ENCODE measurements around the gene ANKRD33B.

The ANKRD33B gene

GRCh38 chr5:10680876-10681481 is 117.1 kb downstream of the ANKRD33B start:
- Histone ChIP-seq H3K9me3 (ENCODE audit: low read length) (no peaks in the 10 kb centered on the region), H3K9ac (ENCODE audit: low read length) (no peak overlapping the region), H3K36me3 (ENCODE audit: insufficient read depth, low read length) (peaks cover 48% of the 10 kb centered on the region), H3K27ac (ENCODE audit: low read depth, low read length) (no peak overlapping the region), H3K4me3 (ENCODE audit: low read depth in 1 of 2, low read length in 2 of 2) (no peak overlapping the region), H3K4me1 (ENCODE audit: insufficient read depth, low read length) (no peaks in the 10 kb centered on the region), H3K27me3 (ENCODE audit: control insufficient read depth in 1 of 2, insufficient read depth in 2 of 2, low read length in 2 of 2) (no peaks in the 10 kb centered on the region)

- Histone ChIP-seq H3K9me3 (ENCODE audit: low read length) (no peaks in the 10 kb centered on the region), H3K27ac (ENCODE audit: low read depth, low read length) (no peak overlapping the region), H3K4me1 (ENCODE audit: insufficient read depth, low read length) (no peaks in the 10 kb centered on the region), H3K4me3 (ENCODE audit: low read depth in 1 of 2, low read length in 2 of 2) (no peak overlapping the region), H3K27me3 (ENCODE audit: control insufficient read depth in 1 of 2, insufficient read depth in 2 of 2, low read length in 2 of 2) (no peaks in the 10 kb centered on the region), H3K9ac (ENCODE audit: low read length) (no peak overlapping the region), H3K36me3 (ENCODE audit: insufficient read depth, low read length) (peaks cover 48% of the 10 kb centered on the region)
These were observed 118.1 kb downstream of the ANKRD33B start for GRCh38 chr5:10681731-10682679.

- H3K27me3 ChIP-seq (ENCODE audit: control insufficient read depth in 1 of 2, insufficient read depth in 2 of 2, low read length in 2 of 2) = no peaks in the 10 kb centered on the region
- H3K9me3 ChIP-seq (ENCODE audit: low read length) = no peaks in the 10 kb centered on the region
- peaks cover 44% of the 10 kb centered on the region for H3K36me3 ChIP-seq (ENCODE audit: insufficient read depth, low read length)
- no peak overlapping the region for H3K27ac ChIP-seq (ENCODE audit: low read depth, low read length)
- no peak overlapping the region for H3K9ac ChIP-seq (ENCODE audit: low read length)
- H3K4me1 ChIP-seq (ENCODE audit: insufficient read depth, low read length) = no peaks in the 10 kb centered on the region
- H3K4me3 ChIP-seq (ENCODE audit: low read depth in 1 of 2, low read length in 2 of 2) = no peak overlapping the region
These were observed 119.1 kb downstream of the ANKRD33B start for GRCh38 chr5:10682801-10683525.

- Histone ChIP-seq H3K9me3 (ENCODE audit: low read length) (no peaks in the 10 kb centered on the region), H3K27me3 (ENCODE audit: control insufficient read depth in 1 of 2, insufficient read depth in 2 of 2, low read length in 2 of 2) (no peaks in the 10 kb centered on the region), H3K4me3 (ENCODE audit: low read depth in 1 of 2, low read length in 2 of 2) (no peak overlapping the region), H3K27ac (ENCODE audit: low read depth, low read length) (no peak overlapping the region), H3K9ac (ENCODE audit: low read length) (no peak overlapping the region), H3K4me1 (ENCODE audit: insufficient read depth, low read length) (no peaks in the 10 kb centered on the region), H3K36me3 (ENCODE audit: insufficient read depth, low read length) (peaks cover 31% of the 10 kb centered on the region)
These were observed 120.6 kb downstream of the ANKRD33B start for GRCh38 chr5:10684303-10685086.

- peaks cover 25% of the 10 kb centered on the region for H3K36me3 ChIP-seq (ENCODE audit: insufficient read depth, low read length)
- H3K27me3 ChIP-seq (ENCODE audit: control insufficient read depth in 1 of 2, insufficient read depth in 2 of 2, low read length in 2 of 2) = no peaks in the 10 kb centered on the region
- H3K27ac ChIP-seq (ENCODE audit: low read depth, low read length) = no peak overlapping the region
- no peak overlapping the region for H3K4me3 ChIP-seq (ENCODE audit: low read depth in 1 of 2, low read length in 2 of 2)
- no peak overlapping the region for H3K9ac ChIP-seq (ENCODE audit: low read length)
- H3K4me1 ChIP-seq (ENCODE audit: insufficient read depth, low read length) = no peaks in the 10 kb centered on the region
- no peaks in the 10 kb centered on the region for H3K9me3 ChIP-seq (ENCODE audit: low read length)
These were observed 121.2 kb downstream of the ANKRD33B start for GRCh38 chr5:10685115-10685521.

- peaks cover 14% of the 10 kb centered on the region for H3K36me3 ChIP-seq (ENCODE audit: insufficient read depth, low read length)
- no peaks in the 10 kb centered on the region for H3K27me3 ChIP-seq (ENCODE audit: control insufficient read depth in 1 of 2, insufficient read depth in 2 of 2, low read length in 2 of 2)
- H3K4me3 ChIP-seq (ENCODE audit: low read depth in 1 of 2, low read length in 2 of 2) = no peak overlapping the region
- H3K9me3 ChIP-seq (ENCODE audit: low read length) = no peaks in the 10 kb centered on the region
- no peak overlapping the region for H3K9ac ChIP-seq (ENCODE audit: low read length)
- H3K27ac ChIP-seq (ENCODE audit: low read depth, low read length) = no peak overlapping the region
- no peaks in the 10 kb centered on the region for H3K4me1 ChIP-seq (ENCODE audit: insufficient read depth, low read length)
These were observed 123.0 kb downstream of the ANKRD33B start for GRCh38 chr5:10686890-10687289.

GRCh38 chr5:10688651-10689171 is 124.8 kb downstream of the ANKRD33B start:
- H3K9me3 ChIP-seq (ENCODE audit: low read length) = no peaks in the 10 kb centered on the region
- H3K36me3 ChIP-seq (ENCODE audit: insufficient read depth, low read length) = no peaks in the 10 kb centered on the region
- H3K9ac ChIP-seq (ENCODE audit: low read length) = no peak overlapping the region
- H3K27ac ChIP-seq (ENCODE audit: low read depth, low read length) = no peak overlapping the region
- no peaks in the 10 kb centered on the region for H3K4me1 ChIP-seq (ENCODE audit: insufficient read depth, low read length)
- no peak overlapping the region for H3K4me3 ChIP-seq (ENCODE audit: low read depth in 1 of 2, low read length in 2 of 2)
- no peaks in the 10 kb centered on the region for H3K27me3 ChIP-seq (ENCODE audit: control insufficient read depth in 1 of 2, insufficient read depth in 2 of 2, low read length in 2 of 2)

GRCh38 chr5:10689391-10690081 is 125.7 kb downstream of the ANKRD33B start:
- Histone ChIP-seq H3K36me3 (ENCODE audit: insufficient read depth, low read length) (no peaks in the 10 kb centered on the region), H3K9me3 (ENCODE audit: low read length) (no peaks in the 10 kb centered on the region), H3K4me1 (ENCODE audit: insufficient read depth, low read length) (no peaks in the 10 kb centered on the region), H3K27ac (ENCODE audit: low read depth, low read length) (no peak overlapping the region), H3K27me3 (ENCODE audit: control insufficient read depth in 1 of 2, insufficient read depth in 2 of 2, low read length in 2 of 2) (no peaks in the 10 kb centered on the region), H3K4me3 (ENCODE audit: low read depth in 1 of 2, low read length in 2 of 2) (no peak overlapping the region), H3K9ac (ENCODE audit: low read length) (no peak overlapping the region)

- Histone ChIP-seq H3K9ac (ENCODE audit: low read length) (no peak overlapping the region), H3K27me3 (ENCODE audit: control insufficient read depth in 1 of 2, insufficient read depth in 2 of 2, low read length in 2 of 2) (no peaks in the 10 kb centered on the region), H3K4me1 (ENCODE audit: insufficient read depth, low read length) (peaks cover 11% of the 10 kb centered on the region), H3K36me3 (ENCODE audit: insufficient read depth, low read length) (no peaks in the 10 kb centered on the region), H3K4me3 (ENCODE audit: low read depth in 1 of 2, low read length in 2 of 2) (no peak overlapping the region), H3K9me3 (ENCODE audit: low read length) (no peaks in the 10 kb centered on the region), H3K27ac (ENCODE audit: low read depth, low read length) (no peak overlapping the region)
These were observed 126.9 kb downstream of the ANKRD33B start for GRCh38 chr5:10690460-10691440.

All from muscle layer of colon (tissue), 2 donors.